ENCODE results near the gene SPATA9.
A peak's percentile ranks its signal among the peaks of the same experiment; 100 is the strongest.

SPATA9 gene

GRCh38 chr5:95728494-95729114 lies 45.8 kb upstream of the SPATA9 start:
- H3K4me3 ChIP-seq (ENCODE audit: low read depth, low read length), result no peak overlapping the region
- no peak for DNase-seq (ENCODE audit: low read depth)
- no peak for TF ChIP-seq CTCF (conservative IDR thresholded peaks at IDR 0.05; ENCODE audit: low read depth, low read length)

- H3K4me3 ChIP-seq (ENCODE audit: low read depth, low read length), result no peak overlapping the region
- peak; percentile 52 for DNase-seq (ENCODE audit: low read depth)
- no peak for TF ChIP-seq CTCF (conservative IDR thresholded peaks at IDR 0.05; ENCODE audit: low read depth, low read length)
These were observed 45.0 kb upstream of the SPATA9 start for GRCh38 chr5:95727764-95728191.

- H3K4me3 ChIP-seq (ENCODE audit: low read depth, low read length), result no peak overlapping the region
- no peak for DNase-seq (ENCODE audit: low read depth)
- TF ChIP-seq CTCF (conservative IDR thresholded peaks at IDR 0.05; ENCODE audit: low read depth, low read length), result no peak
These were observed 44.3 kb upstream of the SPATA9 start for GRCh38 chr5:95726811-95727763.

GRCh38 chr5:95725937-95726810 lies 43.4 kb upstream of the SPATA9 start:
- peak; percentile 74 for DNase-seq (ENCODE audit: low read depth)
- no peak for TF ChIP-seq CTCF (conservative IDR thresholded peaks at IDR 0.05; ENCODE audit: low read depth, low read length)
- no peak overlapping the region for H3K4me3 ChIP-seq (ENCODE audit: low read depth, low read length)

GRCh38 chr5:95725071-95725820 lies 42.5 kb upstream of the SPATA9 start:
- no peak for DNase-seq (ENCODE audit: low read depth)
- H3K4me3 ChIP-seq (ENCODE audit: low read depth, low read length), result no peak overlapping the region
- TF ChIP-seq CTCF (conservative IDR thresholded peaks at IDR 0.05; ENCODE audit: low read depth, low read length), result no peak

All from choroid plexus epithelial cell (primary cell).